Globus pallidus (tissue), 1 donor: Measurements from ENCODE around the gene ELFN1.

Experiments used
- DNase-seq: peaks from one replicate; pipeline ENCODE4 v3.0.0-alpha.2; 2015; ENCODE audit warnings: low spot score

Gene ELFN1

GRCh38 chr7:1694611-1695511, 24.8 kb downstream of the ELFN1 start:
- DNase-seq = no peak

GRCh38 chr7:1695800-1696454, 25.9 kb downstream of the ELFN1 start:
- DNase-seq = no peak

- no peak for DNase-seq
Observed at GRCh38 chr7:1696671-1697498, 26.8 kb downstream of the ELFN1 start.

- DNase-seq = no peak
Observed at GRCh38 chr7:1697499-1698125, 27.5 kb downstream of the ELFN1 start.

- no peak for DNase-seq
Observed at GRCh38 chr7:1698201-1698600, 28.1 kb downstream of the ELFN1 start.

GRCh38 chr7:1698951-1699350, 28.9 kb downstream of the ELFN1 start:
- no peak for DNase-seq

- DNase-seq = no peak
Observed at GRCh38 chr7:1700086-1700485, 30.0 kb downstream of the ELFN1 start.

- no peak for DNase-seq
Observed at GRCh38 chr7:1700536-1701333, 30.7 kb downstream of the ELFN1 start.

- DNase-seq = no peak
Observed at GRCh38 chr7:1702652-1703051, 32.6 kb downstream of the ELFN1 start.

- no peak for DNase-seq
Observed at GRCh38 chr7:1703441-1703840, 33.4 kb downstream of the ELFN1 start.

GRCh38 chr7:1703871-1704810, 34.1 kb downstream of the ELFN1 start:
- no peak for DNase-seq

- DNase-seq = no peak
Observed at GRCh38 chr7:1704811-1705738, 35.0 kb downstream of the ELFN1 start.

GRCh38 chr7:1705856-1706255, 35.8 kb downstream of the ELFN1 start:
- DNase-seq = no peak

GRCh38 chr7:1706381-1706720, 36.3 kb downstream of the ELFN1 start:
- DNase-seq = no peak

- no peak for DNase-seq
Observed at GRCh38 chr7:1706721-1707613, 36.9 kb downstream of the ELFN1 start.

GRCh38 chr7:1707756-1708595, 37.9 kb downstream of the ELFN1 start:
- no peak for DNase-seq

GRCh38 chr7:1708596-1709251, 38.6 kb downstream of the ELFN1 start:
- no peak for DNase-seq
